ENCODE data around the gene UGT1A9.

DNA sequence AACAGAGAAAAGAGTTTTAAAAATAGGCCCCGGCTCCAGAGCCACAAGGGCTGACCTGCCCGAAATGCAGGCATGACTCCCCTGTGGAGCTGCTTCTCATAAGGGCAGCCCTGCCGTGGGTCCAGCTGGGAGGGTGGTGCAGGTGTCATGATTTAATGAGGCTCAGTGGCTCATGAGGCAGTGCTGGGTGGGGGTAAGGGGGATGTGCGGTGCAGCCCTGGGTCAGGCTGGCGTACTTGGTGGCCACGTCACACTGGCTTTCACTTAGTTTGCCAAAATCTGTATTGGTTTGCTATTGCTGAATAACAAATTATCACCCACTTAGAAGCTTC, 149.0 kb downstream of the UGT1A9 start:
- TF ChIP-seq RFX5 (IDR thresholded peaks at IDR 0.05; ENCODE audit: low read depth, low read length), result no peak
- TF ChIP-seq, protein P1, sequence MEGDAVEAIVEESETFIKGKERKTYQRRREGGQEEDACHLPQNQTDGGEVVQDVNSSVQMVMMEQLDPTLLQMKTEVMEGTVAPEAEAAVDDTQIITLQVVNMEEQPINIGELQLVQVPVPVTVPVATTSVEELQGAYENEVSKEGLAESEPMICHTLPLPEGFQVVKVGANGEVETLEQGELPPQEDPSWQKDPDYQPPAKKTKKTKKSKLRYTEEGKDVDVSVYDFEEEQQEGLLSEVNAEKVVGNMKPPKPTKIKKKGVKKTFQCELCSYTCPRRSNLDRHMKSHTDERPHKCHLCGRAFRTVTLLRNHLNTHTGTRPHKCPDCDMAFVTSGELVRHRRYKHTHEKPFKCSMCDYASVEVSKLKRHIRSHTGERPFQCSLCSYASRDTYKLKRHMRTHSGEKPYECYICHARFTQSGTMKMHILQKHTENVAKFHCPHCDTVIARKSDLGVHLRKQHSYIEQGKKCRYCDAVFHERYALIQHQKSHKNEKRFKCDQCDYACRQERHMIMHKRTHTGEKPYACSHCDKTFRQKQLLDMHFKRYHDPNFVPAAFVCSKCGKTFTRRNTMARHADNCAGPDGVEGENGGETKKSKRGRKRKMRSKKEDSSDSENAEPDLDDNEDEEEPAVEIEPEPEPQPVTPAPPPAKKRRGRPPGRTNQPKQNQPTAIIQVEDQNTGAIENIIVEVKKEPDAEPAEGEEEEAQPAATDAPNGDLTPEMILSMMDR (conservative IDR thresholded peaks at IDR 0.05; ENCODE audit: low read depth, low read length), result no peak
- TF ChIP-seq, protein P2, sequence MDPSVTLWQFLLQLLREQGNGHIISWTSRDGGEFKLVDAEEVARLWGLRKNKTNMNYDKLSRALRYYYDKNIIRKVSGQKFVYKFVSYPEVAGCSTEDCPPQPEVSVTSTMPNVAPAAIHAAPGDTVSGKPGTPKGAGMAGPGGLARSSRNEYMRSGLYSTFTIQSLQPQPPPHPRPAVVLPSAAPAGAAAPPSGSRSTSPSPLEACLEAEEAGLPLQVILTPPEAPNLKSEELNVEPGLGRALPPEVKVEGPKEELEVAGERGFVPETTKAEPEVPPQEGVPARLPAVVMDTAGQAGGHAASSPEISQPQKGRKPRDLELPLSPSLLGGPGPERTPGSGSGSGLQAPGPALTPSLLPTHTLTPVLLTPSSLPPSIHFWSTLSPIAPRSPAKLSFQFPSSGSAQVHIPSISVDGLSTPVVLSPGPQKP (IDR thresholded peaks at IDR 0.05; ENCODE audit: borderline replicate concordance, low read depth, low read length), result no peak
- TF ChIP-seq CEBPB (IDR thresholded peaks at IDR 0.05; ENCODE audit: low read depth, low read length), result no peak
